ENCODE results near the gene HMOX2. TPM values are rescaled to one million over a fixed set of nuclear protein-coding genes. Genes with fewer than 3 reads are reported as not detected.

The HMOX2 gene
- 52.5 and 57.9 TPM in 2 replicates for total RNA-seq

- H3K4me3 ChIP-seq (ENCODE audit: low read depth, low read length), result peak within 1 kb of the TSS; percentile 92
- DNase-seq (ENCODE audit: low read depth), result peak; percentile 91
- peak; percentile 35 for TF ChIP-seq CTCF (IDR thresholded peaks at IDR 0.05; ENCODE audit: insufficient read depth, low read depth, low read length)
These were observed at the start of gene HMOX2 for GRCh38 chr16:4475880-4476788. HMOX2 (plus strand) TSS chr16:4476398; CDS start chr16:4505525, 29,127 bp downstream.

GRCh38 chr16:4426722-4427372, 49.4 kb upstream of the HMOX2 start:
- TF ChIP-seq CTCF (IDR thresholded peaks at IDR 0.05; ENCODE audit: insufficient read depth, low read depth, low read length), result no peak
- no peak for DNase-seq (ENCODE audit: low read depth)
- peak overlapping the region; percentile 78 for H3K4me3 ChIP-seq (ENCODE audit: low read depth, low read length)

DNA sequence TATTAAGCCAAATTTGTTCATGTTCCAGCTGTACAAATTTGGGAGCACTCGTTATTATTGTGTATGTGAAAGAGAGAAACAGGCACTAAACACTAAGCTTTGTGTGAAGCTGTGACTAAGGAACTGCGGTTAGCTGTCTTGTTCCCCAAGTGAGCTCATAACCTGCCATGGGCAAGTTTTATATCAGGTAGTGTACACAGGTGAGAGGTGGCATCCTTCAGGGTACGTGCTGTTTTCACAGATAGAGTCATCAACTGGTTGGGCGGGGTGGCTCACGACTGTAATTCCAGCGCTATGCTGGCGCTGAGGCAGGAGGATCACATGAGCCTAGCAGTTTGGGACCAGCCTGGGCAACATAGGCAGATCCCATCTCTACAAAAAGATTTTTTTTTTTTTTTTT, 47.7 kb upstream of the HMOX2 start:
- no peak overlapping the region for H3K4me3 ChIP-seq (ENCODE audit: low read depth, low read length)
- no peak for TF ChIP-seq CTCF (IDR thresholded peaks at IDR 0.05; ENCODE audit: insufficient read depth, low read depth, low read length)
- no peak for DNase-seq (ENCODE audit: low read depth)

DNA sequence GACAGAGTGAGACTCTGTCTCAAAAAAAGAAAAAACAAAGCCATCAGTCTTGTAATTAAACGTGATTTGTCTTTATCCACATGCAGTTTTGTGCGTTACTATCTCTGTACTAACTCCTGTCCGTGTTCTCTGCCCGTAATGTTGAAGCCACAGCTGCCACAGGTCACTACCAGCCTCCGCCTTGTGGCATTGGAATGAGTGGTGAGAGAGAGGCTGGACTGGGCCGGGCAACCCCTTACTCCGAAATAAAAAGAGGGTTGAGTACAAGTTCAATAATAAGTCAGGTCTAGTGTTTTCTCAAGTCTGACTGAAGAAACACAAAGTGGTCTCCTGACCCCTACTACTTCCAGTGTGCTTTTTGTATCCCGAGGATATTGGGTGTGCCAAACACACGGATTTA, 45.2 kb upstream of the HMOX2 start:
- DNase-seq (ENCODE audit: low read depth), result no peak
- H3K4me3 ChIP-seq (ENCODE audit: low read depth, low read length), result no peak overlapping the region
- no peak for TF ChIP-seq CTCF (IDR thresholded peaks at IDR 0.05; ENCODE audit: insufficient read depth, low read depth, low read length)

DNA sequence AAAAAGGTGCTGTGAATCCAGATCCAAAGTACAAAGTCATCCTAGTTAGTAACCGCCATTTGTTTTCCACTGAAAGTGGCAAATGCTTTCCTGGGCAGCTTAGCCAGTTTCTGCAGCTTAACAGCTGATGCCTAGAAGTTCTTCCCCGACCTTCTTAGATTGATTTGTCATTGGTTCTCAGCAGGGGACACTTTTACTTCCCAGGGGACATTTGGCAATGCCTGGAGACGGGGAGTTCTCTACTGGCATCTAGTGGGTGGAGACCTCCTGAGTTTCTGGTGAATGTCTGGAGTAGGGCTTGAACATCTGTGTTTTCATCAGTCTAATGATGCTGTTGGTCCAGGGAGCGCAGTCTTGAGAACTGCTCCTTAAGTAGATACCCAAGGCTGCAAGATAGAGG, 43.0 kb upstream of the HMOX2 start:
- no peak for DNase-seq (ENCODE audit: low read depth)
- no peak for TF ChIP-seq CTCF (IDR thresholded peaks at IDR 0.05; ENCODE audit: insufficient read depth, low read depth, low read length)
- H3K4me3 ChIP-seq (ENCODE audit: low read depth, low read length), result no peak overlapping the region

GRCh38 chr16:4433914-4434787, 42.0 kb upstream of the HMOX2 start:
- DNase-seq (ENCODE audit: low read depth), result no peak
- H3K4me3 ChIP-seq (ENCODE audit: low read depth, low read length), result no peak overlapping the region
- no peak for TF ChIP-seq CTCF (IDR thresholded peaks at IDR 0.05; ENCODE audit: insufficient read depth, low read depth, low read length)
